Cerebellar cortex (tissue), 1 donor: Measurements from ENCODE around the gene UBE2K.
"Not testable (repeated sequence)": the region's sequence is repeated elsewhere in the genome, so short reads cannot be mapped to it uniquely, and the experiment has no call there.

ENCODE experiments used
- DNase-seq: peaks from one replicate; pipeline ENCODE4 v3.0.0-alpha.2; 2015; ENCODE audit warnings: low spot score

The UBE2K gene

DNA sequence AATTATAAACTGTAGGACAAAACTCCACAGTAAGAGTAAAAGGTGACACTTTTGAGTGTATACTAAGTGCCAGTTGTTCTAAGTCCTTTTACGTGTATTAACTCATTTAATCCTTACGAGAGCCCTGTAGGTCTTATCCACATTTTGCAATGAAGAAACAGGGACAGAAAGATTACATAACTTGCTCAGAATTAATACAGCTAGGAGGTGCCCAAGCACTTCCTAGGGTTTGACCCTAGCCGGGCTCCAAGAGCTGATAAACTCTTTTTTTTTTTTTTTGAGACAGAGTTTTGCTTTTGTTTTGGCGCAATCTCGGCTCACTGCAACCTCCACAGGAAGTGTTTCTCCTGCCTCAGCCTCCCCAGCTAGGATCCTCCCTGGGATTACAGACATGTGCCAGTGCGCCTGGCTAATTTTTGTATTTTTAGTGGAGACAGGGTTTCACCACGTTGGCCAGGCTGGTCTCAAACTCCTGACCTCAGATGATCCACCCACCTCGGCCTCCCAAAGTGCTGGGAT, 110.4 kb downstream of the UBE2K start:
- DNase-seq: no peak

DNA sequence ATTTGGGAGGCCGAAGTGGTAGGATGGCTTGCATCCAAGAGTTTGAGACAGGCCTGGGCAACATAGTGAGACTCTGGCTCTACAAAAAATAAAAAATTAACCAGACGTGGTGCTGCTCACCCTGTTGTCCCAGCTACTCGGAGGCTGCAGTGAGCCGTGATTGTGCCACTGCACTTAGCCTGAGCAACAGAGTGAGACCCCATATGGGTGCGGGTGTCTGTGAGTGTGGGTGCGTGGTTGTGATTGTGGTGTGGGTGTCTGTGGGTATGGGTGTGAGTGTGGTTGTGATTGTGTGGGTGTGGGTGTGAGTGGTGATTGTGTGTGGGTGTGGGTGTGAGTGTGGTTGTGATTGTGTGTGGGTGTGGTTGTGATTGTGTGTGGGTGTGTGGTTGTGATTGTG, 114.6 kb downstream of the UBE2K start:
- DNase-seq: no peak

DNA sequence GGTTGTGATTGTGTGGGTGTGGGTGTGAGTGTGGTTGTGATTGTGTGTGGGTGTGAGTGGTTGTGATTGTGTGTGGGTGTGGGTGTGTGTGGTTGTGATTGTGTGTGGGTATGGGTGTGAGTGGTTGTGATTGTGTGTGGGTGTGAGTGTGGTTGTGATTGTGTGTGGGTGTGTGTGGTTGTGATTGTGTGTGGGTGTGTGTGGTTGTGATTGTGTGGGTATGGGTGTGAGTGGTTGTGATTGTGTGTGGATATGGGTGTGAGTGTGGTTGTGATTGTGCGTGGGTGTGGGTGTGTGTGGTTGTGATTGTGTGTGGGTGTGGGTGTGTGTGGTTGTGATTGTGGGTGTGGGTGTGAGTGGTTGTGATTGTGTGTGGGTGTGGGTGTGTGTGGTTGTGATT, 115.1 kb downstream of the UBE2K start:
- not testable (repeated sequence) for DNase-seq

DNA sequence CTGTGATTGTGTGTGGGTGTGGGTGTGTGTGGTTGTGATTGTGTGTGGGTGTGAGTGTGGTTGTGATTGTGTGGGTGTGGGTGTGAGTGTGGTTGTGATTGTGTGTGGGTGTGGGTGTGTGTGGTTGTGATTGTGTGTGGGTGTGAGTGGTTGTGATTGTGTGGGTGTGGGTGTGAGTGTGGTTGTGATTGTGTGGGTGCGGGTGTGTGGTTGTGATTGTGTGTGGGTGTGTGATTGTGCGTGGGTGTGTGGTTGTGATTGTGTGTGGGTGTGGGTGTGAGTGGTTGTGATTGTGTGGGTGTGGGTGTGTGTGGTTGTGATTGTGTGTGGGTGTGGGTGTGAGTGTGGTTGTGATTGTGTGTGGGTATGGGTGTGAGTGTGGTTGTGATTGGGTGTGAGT, 115.8 kb downstream of the UBE2K start:
- not testable (repeated sequence) for DNase-seq

DNA sequence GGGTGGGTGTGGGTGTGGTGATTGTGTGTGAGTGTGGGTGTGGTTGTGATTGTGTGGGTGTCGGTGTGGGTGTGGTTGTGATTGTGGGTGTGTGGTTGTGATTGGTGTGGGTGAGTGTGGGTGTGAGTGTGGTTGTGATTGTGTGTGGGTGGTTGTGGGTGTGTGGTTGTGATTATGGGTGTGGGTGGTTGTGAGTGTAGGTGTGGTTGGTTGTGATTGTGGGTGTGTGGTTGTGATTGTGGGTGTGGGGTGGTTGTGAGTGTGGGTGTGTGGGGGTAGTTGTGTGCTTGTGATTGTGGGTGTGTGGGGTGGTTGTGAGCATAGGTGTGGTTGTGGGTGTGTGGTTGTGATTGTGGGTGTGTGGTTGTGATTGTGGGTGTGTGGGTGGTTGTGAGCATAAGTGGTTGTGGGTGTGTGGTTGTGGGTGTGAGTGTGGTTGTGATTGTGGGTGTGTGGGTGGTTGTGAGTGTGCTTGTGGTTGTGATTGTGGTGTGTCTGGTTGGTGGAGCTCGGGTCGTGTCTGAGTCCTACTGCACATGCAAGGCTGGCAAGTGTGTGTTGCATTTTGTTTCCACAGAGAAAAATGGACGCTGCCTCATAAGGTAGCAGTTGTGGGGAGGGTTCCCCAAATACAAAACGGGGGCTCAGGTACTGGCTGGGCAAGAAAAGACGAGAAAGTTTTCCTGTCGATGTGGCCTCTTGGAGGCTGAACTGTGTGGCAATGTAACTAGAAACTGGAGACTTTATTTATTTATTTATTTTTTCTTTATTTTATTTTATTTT, 116.7 kb downstream of the UBE2K start:
- DNase-seq: peak; percentile 25

DNA sequence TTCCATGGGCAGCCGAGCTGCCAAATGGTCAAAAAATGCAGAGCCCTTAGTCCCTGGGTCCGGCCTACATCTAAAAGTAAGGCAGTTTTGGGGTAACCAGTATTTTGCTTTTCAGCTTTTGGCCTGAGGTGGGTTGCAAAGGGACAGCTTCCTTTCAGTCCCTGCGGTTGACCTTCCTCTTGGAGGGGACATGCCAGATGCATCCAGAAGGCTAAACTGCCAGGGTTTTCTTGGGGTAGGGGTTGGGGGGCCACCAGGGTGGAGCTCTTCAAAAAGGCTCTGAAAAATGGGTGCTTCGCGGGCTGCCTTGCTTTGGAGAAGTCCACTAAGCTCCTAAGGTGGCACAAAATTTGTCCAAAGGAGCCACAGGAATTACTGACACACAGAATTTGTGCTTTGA, 120.7 kb downstream of the UBE2K start:
- no peak for DNase-seq

DNA sequence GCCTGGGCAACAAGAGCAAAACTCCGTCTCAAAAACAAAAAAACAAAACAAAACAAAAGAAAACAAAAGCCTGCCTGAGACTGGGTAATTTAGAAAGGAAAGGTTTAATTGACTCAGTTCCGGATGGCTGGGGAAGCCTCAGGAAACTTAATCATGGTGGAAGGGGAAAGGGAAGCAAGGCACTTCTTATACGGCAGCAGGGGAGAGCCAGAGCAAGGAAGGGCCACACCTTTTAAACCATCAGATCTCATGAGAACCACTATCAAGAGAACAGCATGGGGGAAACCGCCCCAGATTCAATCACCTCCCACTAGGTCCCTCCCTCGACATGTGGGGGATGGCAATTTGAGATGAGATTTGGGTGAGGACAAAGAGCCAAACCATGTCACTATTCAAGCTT, 122.2 kb downstream of the UBE2K start:
- peak; percentile 16 for DNase-seq

DNA sequence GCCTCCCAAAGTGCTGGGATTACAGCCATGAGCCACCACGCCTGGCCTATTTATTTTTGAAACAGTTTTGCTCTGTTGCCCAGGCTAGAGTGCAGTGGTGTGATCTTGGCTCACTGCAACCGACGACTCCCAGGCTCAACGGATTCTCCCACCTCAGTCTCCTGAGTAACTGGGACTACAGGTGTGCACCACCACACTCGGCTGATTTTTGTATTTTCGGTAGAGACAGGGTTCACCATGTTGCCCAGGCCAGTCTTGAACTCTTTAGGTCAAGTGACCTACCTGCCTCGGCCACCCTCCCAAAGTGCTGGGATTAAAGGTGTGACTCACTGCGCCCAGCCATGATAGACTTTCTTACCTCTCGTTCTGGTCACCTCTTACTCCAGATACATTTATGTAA, 124.0 kb downstream of the UBE2K start:
- DNase-seq: no peak

DNA sequence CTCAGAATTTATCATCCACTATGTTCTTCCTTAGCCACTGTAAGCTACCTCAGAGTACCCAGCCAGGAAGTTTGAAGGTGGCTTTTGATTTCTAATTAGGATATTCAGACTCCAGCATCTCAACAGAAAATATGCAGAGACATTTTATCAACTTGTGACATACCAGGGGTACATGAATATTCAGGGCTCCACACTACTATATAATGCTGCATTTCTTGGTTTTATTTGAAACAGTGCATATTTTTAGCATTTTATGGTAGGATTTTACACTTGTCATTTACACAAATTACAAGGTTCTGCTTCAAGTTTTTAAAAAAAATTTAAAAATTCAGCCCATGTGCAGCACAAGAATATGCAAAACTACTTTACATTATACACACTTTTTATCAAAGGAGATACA, 124.7 kb downstream of the UBE2K start:
- no peak for DNase-seq

DNA sequence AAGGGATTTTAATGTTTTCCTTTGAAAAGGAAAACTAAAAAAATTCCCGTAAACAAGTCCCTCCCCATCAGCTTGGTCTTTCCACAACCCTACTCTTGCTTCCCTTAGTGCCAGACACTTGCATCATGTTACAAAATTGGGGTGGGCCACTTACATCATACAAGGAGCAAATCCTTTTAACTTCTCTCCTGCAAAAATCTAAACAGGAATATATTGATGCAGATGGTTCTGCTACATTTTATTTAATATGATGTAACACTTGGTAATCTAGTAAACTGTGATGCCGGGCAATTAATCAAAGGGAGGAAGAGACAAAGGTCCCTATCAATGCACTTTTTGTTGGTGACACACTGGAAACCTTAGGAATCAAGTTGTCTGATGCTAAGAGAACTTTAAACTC, 125.3 kb downstream of the UBE2K start:
- DNase-seq: no peak

DNA sequence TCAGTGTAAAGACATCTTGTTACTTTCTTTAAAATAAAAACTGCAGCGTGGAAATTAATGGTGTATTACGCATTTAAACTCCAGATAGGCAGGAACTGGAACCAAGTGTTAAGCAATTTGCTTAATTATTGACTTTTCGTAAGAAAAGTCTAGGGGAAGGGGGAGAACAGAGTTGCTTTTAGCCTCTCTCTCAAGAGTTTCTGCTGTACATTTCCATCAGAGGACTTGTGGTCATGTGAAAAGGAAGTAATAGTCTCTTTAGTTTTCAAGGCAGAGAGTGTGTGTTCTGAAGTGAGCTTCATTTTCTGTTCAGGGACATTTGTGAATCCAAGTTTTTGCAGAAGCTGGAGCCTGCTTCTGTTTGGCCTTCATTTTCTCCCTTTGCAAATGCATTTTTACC, 127.2 kb downstream of the UBE2K start:
- DNase-seq: no peak

DNA sequence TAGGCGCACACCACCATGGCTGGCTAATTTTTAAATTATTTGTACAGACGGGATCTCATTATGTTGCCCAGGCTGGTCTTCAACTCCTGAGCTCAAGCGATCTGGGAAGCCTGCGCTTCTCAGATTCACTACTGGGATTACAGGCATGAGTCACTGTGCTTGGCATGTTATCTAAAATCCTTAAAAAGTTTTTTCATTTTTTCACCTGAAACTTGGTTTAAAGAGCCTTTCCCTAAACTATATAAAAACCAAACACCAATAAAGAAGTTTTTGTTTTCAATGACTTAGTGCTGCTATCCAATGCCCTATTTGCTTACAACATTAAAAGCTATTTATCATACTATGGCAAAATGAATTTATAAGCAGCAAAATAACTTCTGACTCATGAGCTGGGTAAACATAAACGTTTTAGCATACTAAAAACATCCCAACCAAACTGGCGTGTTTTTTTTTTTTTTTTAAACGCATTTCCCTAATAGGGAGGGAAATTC, 127.8 kb downstream of the UBE2K start:
- no peak for DNase-seq
